ENCODE measurements around the gene ITM2B. TPM values are rescaled to one million over a fixed set of nuclear protein-coding genes. Genes with fewer than 3 reads are reported as not detected.

ITM2B gene
- total and polyA plus RNA-seq, 7 donors, result 105 to 219 (median 154) TPM

- Histone ChIP-seq H3K9me3 (no peaks in the 10 kb centered on the region), H3K27me3 (ENCODE audit: insufficient read depth in 3 of 3, low read length in 2 of 3) (no peaks in the 10 kb centered on the region), H3K4me1 (no peaks in the 10 kb centered on the region), H3K27ac (peak overlapping the region; percentile 64), H3K36me3 (ENCODE audit: insufficient read depth in 1 of 2, low read depth in 1 of 2) (no peaks in the 10 kb centered on the region), H3K4me3 (peak overlapping the region; percentile 52)
- peak in 2 of 4 donors; percentile 28 to 81 for ATAC-seq
- peak; percentile 39 to 67 for DNase-seq
- intact Hi-C loops (cut with DNase I), result loop anchor here in 1 of 2 donors (10.0 kb wide), 1 partner anchor 98 kb away; no protein-coding TSS in a partner anchor
- WGBS, 3 donors, result 64 to 69% (median 64%) methylated on average over 12 of the region's 12 CpGs
- TF ChIP-seq CTCF (IDR thresholded peaks at IDR 0.05), result no peak
These were observed 10.4 kb upstream of the ITM2B start for GRCh38 chr13:48222358-48223301.

- 90 to 95% (median 91%) methylated on average over 3 of the region's 3 CpGs for WGBS, 3 donors
These were observed 8.3 kb upstream of the ITM2B start for GRCh38 chr13:48224701-48225100.

GRCh38 chr13:48230541-48230940 lies 2.5 kb upstream of the ITM2B start:
- DNase-seq (no peak), ATAC-seq (no peak)
- no peaks in the 10 kb centered on the region for H3K27me3 ChIP-seq (ENCODE audit: insufficient read depth in 3 of 3, low read length in 2 of 3)
- intact Hi-C loops (cut with DNase I), result loop anchor here (5.0 to 10.0 kb wide), 3 partner anchors 72 to 344 kb away; partner anchors contain the start of gene RB1 (in 1 of the 2)
- H3K4me3 ChIP-seq, result no peak overlapping the region
- no peak for TF ChIP-seq CTCF (IDR thresholded peaks at IDR 0.05)
- WGBS, 3 donors, result 82 to 89% (median 88%) methylated on average over 2 of the region's 2 CpGs
- no peaks in the 10 kb centered on the region for H3K9me3 ChIP-seq
- H3K36me3 ChIP-seq (ENCODE audit: insufficient read depth in 1 of 2, low read depth in 1 of 2), result no peaks in the 10 kb centered on the region
- H3K27ac ChIP-seq, result no peak overlapping the region
- peaks cover 2% of the 10 kb centered on the region for H3K4me1 ChIP-seq

More at GRCh38 chr13:48224701-48225100, 8.3 kb upstream of the ITM2B start:
- DNase-seq (no peak), ATAC-seq (no peak)
- no peak overlapping the region for H3K4me3 ChIP-seq
- H3K36me3 ChIP-seq (ENCODE audit: insufficient read depth in 1 of 2, low read depth in 1 of 2), result no peaks in the 10 kb centered on the region
- intact Hi-C loops (cut with DNase I), result loop anchor here in 1 of 2 donors (10.0 kb wide), 1 partner anchor 100 kb away; no protein-coding TSS in a partner anchor
- TF ChIP-seq CTCF (IDR thresholded peaks at IDR 0.05), result no peak
- no peak overlapping the region for H3K27ac ChIP-seq
- no peaks in the 10 kb centered on the region for H3K4me1 ChIP-seq
- no peaks in the 10 kb centered on the region for H3K27me3 ChIP-seq (ENCODE audit: insufficient read depth in 3 of 3, low read length in 2 of 3)
- no peaks in the 10 kb centered on the region for H3K9me3 ChIP-seq

GRCh38 chr13:48231080-48231479 lies 1.9 kb upstream of the ITM2B start:
- Histone ChIP-seq H3K27ac (no peak overlapping the region), H3K36me3 (ENCODE audit: insufficient read depth in 1 of 2, low read depth in 1 of 2) (no peaks in the 10 kb centered on the region), H3K4me3 (no peak overlapping the region), H3K9me3 (no peaks in the 10 kb centered on the region), H3K4me1 (peaks cover 8% of the 10 kb centered on the region), H3K27me3 (ENCODE audit: insufficient read depth in 3 of 3, low read length in 2 of 3) (no peaks in the 10 kb centered on the region)
- intact Hi-C loops (cut with DNase I), result loop anchor here (5.0 to 10.0 kb wide), 3 partner anchors 71 to 344 kb away; partner anchors contain the start of gene RB1 (in 1 of the 2)
- DNase-seq (no peak), ATAC-seq (no peak)
- TF ChIP-seq CTCF (IDR thresholded peaks at IDR 0.05), result no peak
- 57 to 66% (median 64%) methylated on average over 4 of the region's 4 CpGs for WGBS, 3 donors

Data from psoas muscle (tissue), 8 donors.